RKO (cell line): ENCODE results near the gene KIF5C.
"Not testable (repeated sequence)": the region's sequence is repeated elsewhere in the genome, so short reads cannot be mapped to it uniquely, and the experiment has no call there.

Experiments
- DNase-seq: peaks from one replicate; pipeline ENCODE4 v3.0.0-alpha.2; 2016; ENCODE audit warnings: low spot score

KIF5C gene

GRCh38 chr2:148966438-148966758 is 91.4 kb downstream of the KIF5C start:
- DNase-seq = no peak

- DNase-seq = no peak
These were observed 92.0 kb downstream of the KIF5C start for GRCh38 chr2:148967056-148967455.

- no peak for DNase-seq
These were observed 92.6 kb downstream of the KIF5C start for GRCh38 chr2:148967578-148967977.

GRCh38 chr2:148968301-148968700 is 93.3 kb downstream of the KIF5C start:
- no peak for DNase-seq

- no peak for DNase-seq
These were observed 93.8 kb downstream of the KIF5C start for GRCh38 chr2:148968776-148969319.

- no peak for DNase-seq
These were observed 94.6 kb downstream of the KIF5C start for GRCh38 chr2:148969659-148970061.

- DNase-seq = no peak
These were observed 95.4 kb downstream of the KIF5C start for GRCh38 chr2:148970385-148970784.

- no peak for DNase-seq
These were observed 96.5 kb downstream of the KIF5C start for GRCh38 chr2:148971547-148971946.

- no peak for DNase-seq
These were observed 99.1 kb downstream of the KIF5C start for GRCh38 chr2:148974095-148974494.

- DNase-seq = no peak
These were observed 103.1 kb downstream of the KIF5C start for GRCh38 chr2:148978026-148978685.

- no peak for DNase-seq
These were observed 103.7 kb downstream of the KIF5C start for GRCh38 chr2:148978706-148979105.

GRCh38 chr2:148979164-148979918 is 104.3 kb downstream of the KIF5C start:
- DNase-seq = no peak

GRCh38 chr2:148979919-148980277 is 104.9 kb downstream of the KIF5C start:
- DNase-seq = no peak

- not testable (repeated sequence) for DNase-seq
These were observed 105.5 kb downstream of the KIF5C start for GRCh38 chr2:148980496-148980895.

GRCh38 chr2:148981324-148981723 is 106.3 kb downstream of the KIF5C start:
- no peak for DNase-seq

- DNase-seq = no peak
These were observed 106.8 kb downstream of the KIF5C start for GRCh38 chr2:148981781-148982180.

- no peak for DNase-seq
These were observed 107.3 kb downstream of the KIF5C start for GRCh38 chr2:148982282-148982681.

- DNase-seq = no peak
These were observed 108.9 kb downstream of the KIF5C start for GRCh38 chr2:148983896-148984295.

- DNase-seq = no peak
These were observed 109.4 kb downstream of the KIF5C start for GRCh38 chr2:148984449-148984848.

- DNase-seq = no peak
These were observed 112.3 kb downstream of the KIF5C start for GRCh38 chr2:148987286-148987685.

GRCh38 chr2:148988337-148988736 is 113.3 kb downstream of the KIF5C start:
- DNase-seq = no peak

- peak; percentile 75 for DNase-seq
These were observed 115.0 kb downstream of the KIF5C start for GRCh38 chr2:148989882-148990493.

- no peak for DNase-seq
These were observed 115.9 kb downstream of the KIF5C start for GRCh38 chr2:148990968-148991367.
